H1 (cell line): ENCODE results near the gene NHS. TPM values are rescaled to one million over a fixed set of nuclear protein-coding genes. Genes with fewer than 3 reads are reported as not detected.
A peak's percentile ranks its signal among the peaks of the same experiment; 100 is the strongest.

Source experiments
- CTCF ChIA-PET: fragments of 300-600 bp; sonication (Branson Sonifier 250); formaldehyde crosslinking; loops from one replicate; lab custom pipeline; 2021; ENCODE audit not compliant: partially characterized antibody; lab: Charles Lee
- POLR2A ChIA-PET: fragments of 300-600 bp; sonication (Branson Sonifier 250); formaldehyde crosslinking; loops from one replicate; lab custom pipeline; 2021; ENCODE audit warnings: inconsistent platforms; ENCODE audit not compliant: partially characterized antibody; lab: Charles Lee
- DNase-seq, 2 experiments: peaks; one replicate each; pipeline versions ENCODE4 v3.0.0 to v3.0.0-alpha.2; 2010 to 2022; ENCODE audit warnings: low spot score in 2 of 2, low read depth in 1 of 2, mixed read lengths in 1 of 2
- FAIRE-seq: peaks from 2 replicates; lab custom pipeline; 2011; peaks lifted over from hg19 to GRCh38; lab: Jason Lieb, UNC
- H2AFZ ChIP-seq: 2 replicates; pipeline ENCODE4 v1.8.1; 2012; ENCODE audit warnings: low read length, inconsistent platforms
- H2AK5ac ChIP-seq: 2 replicates; pipeline ENCODE4 v1.6.1; 2013; ENCODE audit warnings: low read depth, low read length
- H2BK120ac ChIP-seq: replicated peaks from 2 replicates; pipeline ENCODE3; 2013; ENCODE audit warnings: low read depth, low read length, inconsistent platforms
- H2BK12ac ChIP-seq: 2 replicates; pipeline ENCODE4 v1.6.1; 2013; ENCODE audit warnings: low read depth, low read length
- H2BK15ac ChIP-seq: 2 replicates; pipeline ENCODE4 v1.6.1; 2013; ENCODE audit warnings: low read length
- H2BK20ac ChIP-seq: 2 replicates; pipeline ENCODE4 v1.6.1; 2013; ENCODE audit warnings: low read length
- H2BK5ac ChIP-seq: 2 replicates; pipeline ENCODE4 v1.6.1; 2013; ENCODE audit warnings: low read depth, low read length
- H3K14ac ChIP-seq: 2 replicates; pipeline ENCODE4 v1.6.1; 2013; ENCODE audit warnings: inconsistent platforms; ENCODE audit not compliant: insufficient read length
- H3K18ac ChIP-seq: 2 replicates; pipeline ENCODE4 v1.6.1; 2013; ENCODE audit warnings: low read length; ENCODE audit errors: extremely low read depth
- H3K23ac ChIP-seq: 2 replicates; pipeline ENCODE4 v1.6.1; 2013; ENCODE audit warnings: inconsistent platforms; ENCODE audit not compliant: insufficient read length
- H3K23me2 ChIP-seq: 2 replicates; pipeline ENCODE4 v1.6.1; 2013; ENCODE audit warnings: low read depth, low read length
- H3K27ac ChIP-seq: 2 replicates; pipeline ENCODE4 v1.6.1; 2011; ENCODE audit warnings: low read depth, low read length, inconsistent platforms
- H3K27me3 ChIP-seq, 4 experiments: replicated peaks in 1 of 4; 1 replicate in 1 of 4; 2 replicates in 3 of 4; pipeline versions ENCODE4 v1.6.1 to v1.8.1; 2011 to 2013; ENCODE audit warnings: low read length in 3 of 4, mild to moderate bottlenecking in 3 of 4, inconsistent platforms in 2 of 4, mixed read lengths in 2 of 4, moderate library complexity in 1 of 4; ENCODE audit not compliant: control insufficient read depth in 3 of 4, insufficient read depth in 3 of 4; ENCODE audit errors: extremely low read depth in 1 of 4
- H3K36me3 ChIP-seq, 4 experiments: 2 replicates each; pipeline versions ENCODE4 v1.6.1 to v1.8.1; 2011 to 2013; ENCODE audit warnings: mild to moderate bottlenecking in 4 of 4, low read length in 3 of 4, moderate library complexity in 2 of 4, control low read depth in 1 of 4, inconsistent platforms in 1 of 4; ENCODE audit not compliant: insufficient read depth in 4 of 4, control insufficient read depth in 2 of 4
- H3K4ac ChIP-seq: replicated peaks from 2 replicates; pipeline ENCODE3; 2013; ENCODE audit warnings: low read length, low read depth, mixed read lengths, inconsistent platforms; ENCODE audit not compliant: insufficient read length
- H3K4me1 ChIP-seq, 4 experiments: replicated peaks in 1 of 4; 1 replicate in 1 of 4; 2 replicates in 3 of 4; pipeline versions ENCODE4 v1.6.1 to v1.8.1; 2011 to 2013; ENCODE audit warnings: low read length in 3 of 4, inconsistent platforms in 2 of 4, mixed read lengths in 1 of 4; ENCODE audit not compliant: insufficient read depth in 4 of 4, control insufficient read depth in 3 of 4
- H3K4me2 ChIP-seq, 2 experiments: 2 replicates each; pipeline versions ENCODE4 v1.6.1 to v1.8.1; 2011 to 2013; ENCODE audit warnings: low read depth in 2 of 2, low read length in 2 of 2, control low read depth in 1 of 2, inconsistent platforms in 1 of 2, mild to moderate bottlenecking in 1 of 2; ENCODE audit not compliant: insufficient read depth in 1 of 2
- H3K4me3 ChIP-seq, 4 experiments: fragments of 200-600, 300-600 bp in 1 of 4; sonication (generic), shearing (Covaris generic), sonication (Bioruptor Twin) in 1 of 4; 2 replicates each; pipeline versions ENCODE4 v1.5.1 to v1.8.1; 2011 to 2016; ENCODE audit warnings: low read length in 4 of 4, low read depth in 3 of 4, control low read depth in 2 of 4, inconsistent platforms in 2 of 4, mild to moderate bottlenecking in 2 of 4, mixed read lengths in 1 of 4, moderate library complexity in 1 of 4; ENCODE audit not compliant: insufficient read depth in 2 of 4; ENCODE audit errors: extremely low read depth in 1 of 4
- H3K56ac ChIP-seq: replicated peaks from 2 replicates; pipeline ENCODE3; 2013; ENCODE audit warnings: low read depth, mild to moderate bottlenecking, mixed read lengths, low read length, inconsistent platforms; ENCODE audit not compliant: insufficient read length
- H3K79me1 ChIP-seq: 2 replicates; pipeline ENCODE4 v1.6.1; 2013; ENCODE audit warnings: low read depth, low read length, control low read depth
- H3K79me2 ChIP-seq, 2 experiments: 2 replicates each; pipeline versions ENCODE4 v1.6.1 to v1.8.1; 2012 to 2013; ENCODE audit warnings: low read length in 2 of 2, mild to moderate bottlenecking in 2 of 2, inconsistent platforms in 1 of 2; ENCODE audit not compliant: insufficient read depth in 2 of 2, control insufficient read depth in 1 of 2
- H3K9ac ChIP-seq, 4 experiments: replicated peaks in 1 of 4; 1 replicate in 1 of 4; 2 replicates in 3 of 4; pipeline versions ENCODE4 v1.6.1 to v1.8.1; 2011 to 2013; ENCODE audit warnings: low read depth in 3 of 4, low read length in 3 of 4, control low read depth in 2 of 4, mild to moderate bottlenecking in 2 of 4, moderate library complexity in 2 of 4, inconsistent platforms in 1 of 4; ENCODE audit errors: extremely low read depth in 1 of 4
- H3K9me3 ChIP-seq, 2 experiments: 2 replicates each; pipeline versions ENCODE4 v1.6.1 to v1.8.1; 2012 to 2013; ENCODE audit warnings: mild to moderate bottlenecking in 2 of 2, moderate library complexity in 2 of 2, control low read depth in 1 of 2, inconsistent platforms in 1 of 2, low read depth in 1 of 2, low read length in 1 of 2, mixed read lengths in 1 of 2; ENCODE audit not compliant: insufficient read depth in 2 of 2
- H4K20me1 ChIP-seq, 2 experiments: replicated peaks in 1 of 2; 2 replicates each; pipeline versions ENCODE3 to v1.8.1; 2011 to 2013; ENCODE audit warnings: inconsistent platforms in 2 of 2, low read length in 2 of 2, mild to moderate bottlenecking in 1 of 2; ENCODE audit not compliant: insufficient read depth in 2 of 2, control insufficient read depth in 1 of 2
- H4K5ac ChIP-seq: 2 replicates; pipeline ENCODE4 v1.6.1; 2013; ENCODE audit warnings: low read length, low read depth, mixed read lengths, inconsistent platforms; ENCODE audit not compliant: insufficient read length
- H4K8ac ChIP-seq: 2 replicates; pipeline ENCODE4 v1.8.0; 2013; ENCODE audit warnings: mild to moderate bottlenecking, moderate library complexity, low read length, inconsistent platforms; ENCODE audit not compliant: insufficient read depth; ENCODE audit errors: extremely low read depth
- H4K91ac ChIP-seq: replicated peaks from 2 replicates; pipeline ENCODE3; 2013; ENCODE audit warnings: low read length, mixed read lengths, inconsistent platforms; ENCODE audit not compliant: insufficient read length
- CEBPB ChIP-seq: IDR thresholded peaks from 2 replicates; pipeline ENCODE4 v1.6.1; 2012; ENCODE audit warnings: low read depth, low read length
- KDM1A ChIP-seq: fragments of 200-600, 300-600 bp; sonication (generic); IDR thresholded peaks from 2 replicates; pipeline ENCODE4 v1.7.1; 2016; ENCODE audit warnings: mild to moderate bottlenecking, low read length, borderline replicate concordance
- KDM5A ChIP-seq: fragments of 200-600 bp; IDR thresholded peaks from 2 replicates; pipeline ENCODE4 v1.7.1; 2012; ENCODE audit warnings: mild to moderate bottlenecking, low read length, inconsistent platforms, mixed read lengths
- MAFK ChIP-seq: IDR thresholded peaks from 2 replicates; pipeline ENCODE4 v1.6.1; 2012; ENCODE audit warnings: low read depth, mild to moderate bottlenecking, improper control_type of control experiment, low read length
- PHF8 ChIP-seq: fragments of 200-600 bp; sonication (generic); conservative IDR thresholded peaks from 2 replicates; pipeline ENCODE4 v1.7.1; 2012; ENCODE audit warnings: low read depth, mild to moderate bottlenecking, inconsistent platforms, low read length, moderate library complexity
- POU5F1 ChIP-seq: IDR thresholded peaks from 2 replicates; pipeline ENCODE4 v1.6.1; 2011; ENCODE audit warnings: low read depth, mild to moderate bottlenecking, low read length, moderate library complexity
- SAP30 ChIP-seq: fragments of 300-600 bp; sonication (generic); IDR thresholded peaks from 2 replicates; pipeline ENCODE4 v1.7.1; 2012; ENCODE audit warnings: low read length, moderate library complexity, mild to moderate bottlenecking, inconsistent platforms; ENCODE audit not compliant: insufficient read depth, insufficient replicate concordance
- TCF12 ChIP-seq: IDR thresholded peaks from 2 replicates; pipeline ENCODE4 v1.6.1; 2011; ENCODE audit warnings: low read depth, mild to moderate bottlenecking, low read length
- USF2 ChIP-seq: IDR thresholded peaks from 2 replicates; pipeline ENCODE4 v1.6.1; 2011; ENCODE audit warnings: low read length, improper control_type of control experiment
- WGBS, 2 experiments: shearing (Covaris generic) in 1 of 2; methylation state at CpG; one replicate each; pipeline versions ENCODE4 v1.1.6 to v1.1.7; 2013 to 2015; ENCODE audit warnings: low lambda C conversion rate in 2 of 2, mixed read lengths in 2 of 2, inconsistent platforms in 1 of 2, low coverage in 1 of 2, missing lambda C conversion rate in 1 of 2; ENCODE audit not compliant: insufficient replicate concordance in 2 of 2, insufficient coverage in 1 of 2, insufficient read length in 1 of 2; ENCODE audit errors: extremely low coverage in 1 of 2, missing lambda C conversion rate in 1 of 2; 5-methylcytosine and 5-hydroxymethylcytosine counted together
- polyA plus RNA-seq, 7 experiments: library from polyadenylated mRNA; depleted of rRNA in 3 of 7; stranded (reverse) in 5 of 7; unstranded in 2 of 7; fragments of >200 nt in 5 of 7; fragments of 200-250 nt in 2 of 7; gene quantifications; 1 replicate in 5 of 7; 2 replicates in 1 of 7; 4 replicates in 1 of 7; pipeline versions ENCODE4 v1.2.1 to v1.2.3, GENCODE V29; 2011 to 2013; ENCODE audit warnings: missing spikeins in 2 of 7, mixed read lengths in 2 of 7
- total RNA-seq: library from RNA; stranded (reverse); fragmentation: NEBNext Ultra II Directional; extraction: Animal tissue kit (Norgen Biotek cat#: 25700); gene quantifications from 2 replicates; pipeline ENCODE4 v1.2.1, GENCODE V29; 2021
- TF ChIP-seq, protein P1 (sequence below): IDR thresholded peaks from 2 replicates; pipeline ENCODE4 v1.6.1; 2012; ENCODE audit warnings: inconsistent platforms

NHS gene
- total and polyA plus RNA-seq, 2 of the 8 experiments (the other 6 are each of a cell fraction or from before 2014, with no cell fraction given): 2.2 to 6.7 TPM

DNA sequence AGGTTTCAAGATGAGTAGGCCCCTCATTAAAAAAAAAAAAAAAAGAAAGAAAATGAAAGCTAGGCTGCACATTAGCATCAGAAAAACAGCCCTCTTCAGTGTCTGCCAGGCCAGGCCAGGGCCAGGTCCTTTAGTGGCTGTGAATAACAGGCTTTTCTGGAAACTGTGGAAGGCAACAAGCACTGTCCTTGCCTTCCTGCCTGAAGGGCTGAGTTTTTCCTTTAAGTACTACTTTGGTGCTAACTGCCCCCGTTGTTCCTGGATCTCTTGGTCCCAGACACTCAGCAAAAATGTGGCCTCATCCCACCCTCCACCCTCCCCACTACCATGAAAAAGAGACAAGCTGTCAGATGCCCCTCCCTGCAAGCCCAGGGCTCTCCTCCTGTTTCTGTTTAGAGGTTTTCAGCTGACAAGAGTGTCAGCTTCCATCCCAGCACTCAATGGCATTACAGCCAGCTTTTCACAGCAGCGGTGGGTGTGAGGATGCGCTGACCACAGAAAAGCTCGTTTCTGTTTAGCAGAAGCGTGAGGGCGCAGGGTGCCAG is 174.2 kb downstream of the NHS start:
- peak overlapping the region; percentile 78 for H3K18ac ChIP-seq
- H3K14ac ChIP-seq: no peak overlapping the region
- H3K4me3 ChIP-seq: no peak overlapping the region; a peak in 1 of 8 replicates
- H4K5ac ChIP-seq: no peak overlapping the region
- no peak overlapping the region for H2BK15ac ChIP-seq
- H3K4ac ChIP-seq: no peak overlapping the region
- H4K8ac ChIP-seq: no peak overlapping the region
- no peak overlapping the region for H3K23ac ChIP-seq
- no peaks in the 10 kb centered on the region for H4K20me1 ChIP-seq
- H2BK20ac ChIP-seq: no peak overlapping the region
- H3K27ac ChIP-seq: no peak overlapping the region
- H3K23me2 ChIP-seq: no peaks in the 10 kb centered on the region
- ChIA-PET CTCF (interaction anchor here (1.0 kb wide), 1 partner anchor 15 kb away, joined by 7 read pairs; no protein-coding TSS in a partner anchor), POLR2A (interaction anchor here (1.0 kb wide), 1 partner anchor 340 kb away, joined by 3 read pairs; no protein-coding TSS in a partner anchor)
- no peak overlapping the region for H2AK5ac ChIP-seq
- no peaks in the 10 kb centered on the region for H3K79me1 ChIP-seq
- FAIRE-seq (peak; percentile 90), DNase-seq (no peak)
- H2AFZ ChIP-seq: no peak overlapping the region
- H3K27me3 ChIP-seq: no peaks in the 10 kb centered on the region
- H3K4me2 ChIP-seq: peak overlapping the region; percentile 59 to 74
- no peak overlapping the region for H2BK120ac ChIP-seq
- H2BK5ac ChIP-seq: peak overlapping the region; percentile 75; the same call in 1 of the 2 replicates
- H3K4me1 ChIP-seq: peaks cover 0 to 22% (median 17%) of the 10 kb centered on the region in 4 experiments
- H3K9me3 ChIP-seq: no peaks in the 10 kb centered on the region
- H3K56ac ChIP-seq: no peak overlapping the region
- H4K91ac ChIP-seq: no peak overlapping the region
- no peaks in the 10 kb centered on the region for H3K36me3 ChIP-seq
- H3K9ac ChIP-seq: no peak overlapping the region
- 40% methylated on average over 6 of the region's 6 CpGs; no CpG with 5 or more reads in 1 of the 2 experiments for WGBS, 2 experiments
- no peak overlapping the region for H2BK12ac ChIP-seq
- no peaks in the 10 kb centered on the region for H3K79me2 ChIP-seq
- no peak for TF ChIP-seq MAFK
- no peak for TF ChIP-seq PHF8
- no peak for TF ChIP-seq POU5F1
- TF ChIP-seq SAP30: no peak
- no peak for TF ChIP-seq KDM5A
- TF ChIP-seq, protein P1, sequence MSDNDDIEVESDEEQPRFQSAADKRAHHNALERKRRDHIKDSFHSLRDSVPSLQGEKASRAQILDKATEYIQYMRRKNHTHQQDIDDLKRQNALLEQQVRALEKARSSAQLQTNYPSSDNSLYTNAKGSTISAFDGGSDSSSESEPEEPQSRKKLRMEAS: no peak
- TF ChIP-seq CEBPB: no peak
- no peak for TF ChIP-seq KDM1A
- no peak for TF ChIP-seq TCF12
- no peak for TF ChIP-seq USF2
